Lung (tissue), 12 donors: ENCODE data around the gene NFIA. TPM values are rescaled to one million over a fixed set of nuclear protein-coding genes. Genes with fewer than 3 reads are reported as not detected.

Source experiments
- ATAC-seq: fragments of 200-7000 bp; cut with Tn5 transposase; one replicate; pipeline ENCODE4 v1.9.1; 2020; ENCODE audit warnings: moderate number of reproducible peaks; ENCODE audit not compliant: insufficient read depth, low FRiP score
- DNase-seq, 3 donors: peaks; one replicate each; pipeline ENCODE4 v3.0.0-alpha.2; 2013 to 2017
- H3K27ac ChIP-seq, 2 donors: one replicate each; pipeline ENCODE4 v1.5.1; 2013; ENCODE audit warnings: mild to moderate bottlenecking in 2 of 2, moderate library complexity in 2 of 2, control low read depth in 1 of 2, inconsistent platforms in 1 of 2, low read depth in 1 of 2, low read length in 1 of 2
- H3K27me3 ChIP-seq, 3 donors: one replicate each; pipeline ENCODE4 v1.5.1; 2013; ENCODE audit warnings: low read length in 2 of 3; ENCODE audit not compliant: control insufficient read depth in 3 of 3, insufficient read depth in 3 of 3
- H3K36me3 ChIP-seq, 4 donors: one replicate each; pipeline ENCODE4 v1.5.1; 2013; ENCODE audit warnings: low read length in 4 of 4, mild to moderate bottlenecking in 1 of 4, moderate library complexity in 1 of 4; ENCODE audit not compliant: control insufficient read depth in 4 of 4, insufficient read depth in 4 of 4
- H3K4me1 ChIP-seq, 5 donors: one replicate each; pipeline ENCODE4 v1.5.1; 2013; ENCODE audit warnings: low read length in 5 of 5, mild to moderate bottlenecking in 2 of 5, moderate library complexity in 1 of 5; ENCODE audit not compliant: control insufficient read depth in 5 of 5, insufficient read depth in 5 of 5
- H3K4me3 ChIP-seq: one replicate; pipeline ENCODE4 v1.5.1; 2013; ENCODE audit warnings: mild to moderate bottlenecking, control low read depth, moderate library complexity
- H3K9ac ChIP-seq, 2 donors: one replicate each; pipeline ENCODE4 v1.5.1; 2013; ENCODE audit warnings: low read length in 2 of 2, control low read depth in 1 of 2; ENCODE audit not compliant: insufficient read depth in 1 of 2
- H3K9me3 ChIP-seq, 4 donors: one replicate each; pipeline ENCODE4 v1.5.1; 2013; ENCODE audit warnings: low read length in 3 of 4, mild to moderate bottlenecking in 1 of 4, moderate library complexity in 1 of 4; ENCODE audit not compliant: control insufficient read depth in 4 of 4, insufficient read depth in 3 of 4
- CTCF ChIP-seq: IDR thresholded peaks from 2 replicates; pipeline ENCODE4 v1.5.1; 2012; ENCODE audit warnings: mild to moderate bottlenecking; ENCODE audit errors: control extremely low read depth, extremely low read depth
- whole genome bisulfite sequencing, 2 donors: extraction: QIAGEN DNeasy Blood & Tissue Kit; methylation state at CpG; one replicate each; pipeline ENCODE4 v1.1.7; 2013; 5-methylcytosine and 5-hydroxymethylcytosine counted together
- polyA plus RNA-seq, 2 donors: library from polyadenylated mRNA; stranded (reverse); fragments of 200-250 nt; gene quantifications; one replicate each; pipeline ENCODE4 v1.2.1, GENCODE V29; 2013
- total RNA-seq, 2 donors: library from RNA; depleted of rRNA in 1 of 2; stranded (reverse); fragments of >200 nt in 1 of 2; gene quantifications; one replicate each; pipeline ENCODE4 v1.2.1, GENCODE V29; 2014 to 2021
- donor health status: control.
- donor health status: control.
- donor health status: Bipolar disorder and iron deficiency.
- donor health status: healthy.
- donor health status: DM: yes; HTN: yes; CAD: no.

NFIA gene
- total and polyA plus RNA-seq, 4 donors, result 3.0 to 63.4 (median 34.2) TPM

GRCh38 chr1:61273167-61273705 lies 190.9 kb downstream of the NFIA start:
- no peak overlapping the region for H3K9ac ChIP-seq
- 90 to 94% methylated on average over 4 of the region's 4 CpGs for WGBS, 2 donors
- no peak for TF ChIP-seq CTCF
- no peaks in the 10 kb centered on the region for H3K36me3 ChIP-seq
- H3K4me1 ChIP-seq, result peaks cover 0 to 53% (median 22%) of the 10 kb centered on the region in 5 donors
- H3K9me3 ChIP-seq, result no peaks in the 10 kb centered on the region
- ATAC-seq (no peak), DNase-seq (no peak)
- peak overlapping the region in 1 of 2 donors; percentile 9 for H3K27ac ChIP-seq
- no peaks in the 10 kb centered on the region for H3K27me3 ChIP-seq
- no peak overlapping the region for H3K4me3 ChIP-seq

- no peak for TF ChIP-seq CTCF
- Histone ChIP-seq H3K27me3 (no peaks in the 10 kb centered on the region), H3K36me3 (no peaks in the 10 kb centered on the region), H3K4me1 (peaks cover 0 to 52% (median 20%) of the 10 kb centered on the region in 5 donors), H3K4me3 (no peak overlapping the region), H3K9ac (no peak overlapping the region), H3K9me3 (no peaks in the 10 kb centered on the region), H3K27ac (no peak overlapping the region)
- ATAC-seq (no peak), DNase-seq (no peak)
- 95 to 98% methylated on average over 5 of the region's 5 CpGs for WGBS, 2 donors
Measured at GRCh38 chr1:61273861-61274260, 191.5 kb downstream of the NFIA start.

- no peak for TF ChIP-seq CTCF
- H3K4me3 ChIP-seq, result no peak overlapping the region
- no peaks in the 10 kb centered on the region for H3K9me3 ChIP-seq
- peak overlapping the region in 1 of 2 donors; percentile 31 for H3K27ac ChIP-seq
- H3K27me3 ChIP-seq, result no peaks in the 10 kb centered on the region
- 83 to 85% methylated on average over 7 of the region's 7 CpGs for WGBS, 2 donors
- peaks cover 0 to 43% (median 14%) of the 10 kb centered on the region in 5 donors for H3K4me1 ChIP-seq
- peak overlapping the region in 1 of 2 donors; percentile 28 for H3K9ac ChIP-seq
- ATAC-seq (no peak), DNase-seq (peak in 2 of 3 donors; percentile 74 to 77)
- no peaks in the 10 kb centered on the region for H3K36me3 ChIP-seq
Measured at GRCh38 chr1:61274939-61275338, 192.6 kb downstream of the NFIA start.

- Histone ChIP-seq H3K27me3 (no peaks in the 10 kb centered on the region), H3K9ac (no peak overlapping the region), H3K9me3 (no peaks in the 10 kb centered on the region), H3K36me3 (no peaks in the 10 kb centered on the region), H3K4me3 (no peak overlapping the region), H3K27ac (no peak overlapping the region), H3K4me1 (peaks cover 0 to 43% (median 14%) of the 10 kb centered on the region in 5 donors)
- TF ChIP-seq CTCF, result no peak
- 86 to 89% methylated on average over 3 of the region's 3 CpGs for WGBS, 2 donors
- DNase-seq (peak in 2 of 3 donors; percentile 43 to 62), ATAC-seq (no peak)
Measured at GRCh38 chr1:61276246-61276645, 193.9 kb downstream of the NFIA start.
